HFFc6 (cell line): ENCODE results near the gene C16orf86. TPM values are rescaled to one million over a fixed set of nuclear protein-coding genes. Genes with fewer than 3 reads are reported as not detected.
A peak's percentile ranks its signal among the peaks of the same experiment; 100 is the strongest.

Experiments used
- DNase-seq: peaks from one replicate; pipeline ENCODE4 v3.0.0-alpha.2; 2018
- H3K27ac Mint-ChIP-seq: 2 replicates; pipeline ENCODE4 v1.8.0; 2020; ENCODE audit warnings: mild to moderate bottlenecking, mixed read lengths
- H3K27me3 Mint-ChIP-seq: 2 replicates; pipeline ENCODE4 v1.8.0; 2021; ENCODE audit warnings: mild to moderate bottlenecking, moderate library complexity, mixed read lengths; ENCODE audit not compliant: insufficient read depth
- H3K36me3 Mint-ChIP-seq: 2 replicates; pipeline ENCODE4 v1.8.0; 2021; ENCODE audit warnings: low read depth, mixed read lengths
- H3K4me1 Mint-ChIP-seq: 2 replicates; pipeline ENCODE4 v1.8.0; 2020; ENCODE audit warnings: low read depth, mixed read lengths
- H3K4me3 Mint-ChIP-seq: 2 replicates; pipeline ENCODE4 v1.8.0; 2020; ENCODE audit warnings: mild to moderate bottlenecking, moderate library complexity, mixed read lengths
- H3K9me3 Mint-ChIP-seq: 2 replicates; pipeline ENCODE4 v1.8.0; 2020; ENCODE audit warnings: mild to moderate bottlenecking, mixed read lengths
- CTCF ChIP-seq: fragments of 200-600 bp; sonication (generic); IDR thresholded peaks from 2 replicates; pipeline ENCODE4 v1.5.0; 2021; ENCODE audit warnings: antibody characterized with exemption, mild to moderate bottlenecking
- total RNA-seq, 6 experiments: library from RNA; stranded (reverse); fragmentation: NEBNext Ultra II Directional; extraction: Animal tissue kit (Norgen Biotek cat#: 25700); gene quantifications; 2 replicates in 1 of 6; 3 replicates in 5 of 6; pipeline ENCODE4 v1.2.3, GENCODE V29; 2021

Gene C16orf86
- total RNA-seq, 6 experiments from 2014 or later: 1.0 to 1.9 (median 1.6) TPM

GRCh38 chr16:67641779-67642708, 24.6 kb upstream of the C16orf86 start:
- H3K27me3 Mint-ChIP-seq: peaks cover 17% of the 10 kb centered on the region
- no peak overlapping the region for H3K27ac Mint-ChIP-seq
- H3K4me1 Mint-ChIP-seq: peaks cover 5% of the 10 kb centered on the region; the same call in 1 of the 2 replicates
- DNase-seq: peak; percentile 7
- peaks cover 13% of the 10 kb centered on the region for H3K36me3 Mint-ChIP-seq
- no peak overlapping the region for H3K4me3 Mint-ChIP-seq
- no peak for TF ChIP-seq CTCF
- H3K9me3 Mint-ChIP-seq: no peaks in the 10 kb centered on the region

GRCh38 chr16:67644038-67644437, 22.6 kb upstream of the C16orf86 start:
- DNase-seq: no peak
- Mint-ChIP-seq H3K9me3 (no peaks in the 10 kb centered on the region), H3K4me1 (peaks cover 5% of the 10 kb centered on the region; the same call in 1 of the 2 replicates), H3K4me3 (no peak overlapping the region), H3K27ac (no peak overlapping the region), H3K27me3 (peaks cover 27% of the 10 kb centered on the region), H3K36me3 (peaks cover 7% of the 10 kb centered on the region)
- no peak for TF ChIP-seq CTCF

GRCh38 chr16:67645397-67646121, 21.1 kb upstream of the C16orf86 start:
- DNase-seq: no peak
- no peak for TF ChIP-seq CTCF
- Mint-ChIP-seq H3K27me3 (peaks cover 39% of the 10 kb centered on the region), H3K36me3 (no peaks in the 10 kb centered on the region), H3K4me3 (no peak overlapping the region), H3K4me1 (peaks cover 5% of the 10 kb centered on the region; the same call in 1 of the 2 replicates), H3K9me3 (no peaks in the 10 kb centered on the region), H3K27ac (no peak overlapping the region)

GRCh38 chr16:67647111-67647651, 19.4 kb upstream of the C16orf86 start:
- no peak for TF ChIP-seq CTCF

GRCh38 chr16:67647681-67648080, 18.9 kb upstream of the C16orf86 start:
- no peaks in the 10 kb centered on the region for H3K36me3 Mint-ChIP-seq

More at GRCh38 chr16:67647111-67647651, 19.4 kb upstream of the C16orf86 start:
- Mint-ChIP-seq H3K27ac (no peak overlapping the region), H3K36me3 (no peaks in the 10 kb centered on the region), H3K4me1 (peaks cover 2% of the 10 kb centered on the region; the same call in 1 of the 2 replicates), H3K27me3 (peaks cover 45% of the 10 kb centered on the region), H3K9me3 (no peaks in the 10 kb centered on the region), H3K4me3 (no peak overlapping the region)
- DNase-seq: no peak

More at GRCh38 chr16:67647681-67648080, 18.9 kb upstream of the C16orf86 start:
- Mint-ChIP-seq H3K27me3 (peaks cover 46% of the 10 kb centered on the region), H3K4me3 (no peak overlapping the region), H3K27ac (no peak overlapping the region), H3K9me3 (no peaks in the 10 kb centered on the region), H3K4me1 (no peaks in the 10 kb centered on the region)
- no peak for TF ChIP-seq CTCF
- no peak for DNase-seq
